NCI-H128 (cell line): ENCODE results near the gene RGS6.

Experiments used
- DNase-seq: peaks from one replicate; lab custom pipeline; 2025; ENCODE audit not compliant: unreplicated experiment; lab: John Stamatoyannopoulos, UW

RGS6 gene

GRCh38 chr14:72568296-72568992 is 636.2 kb downstream of the RGS6 start:
- DNase-seq: no peak

- no peak for DNase-seq
Measured at GRCh38 chr14:72573725-72574417, 641.6 kb downstream of the RGS6 start.

GRCh38 chr14:72574715-72575114 is 642.5 kb downstream of the RGS6 start:
- no peak for DNase-seq

GRCh38 chr14:72576258-72576657 is 644.0 kb downstream of the RGS6 start:
- no peak for DNase-seq

GRCh38 chr14:72577521-72577920 is 645.3 kb downstream of the RGS6 start:
- DNase-seq: no peak

GRCh38 chr14:72578514-72578913 is 646.3 kb downstream of the RGS6 start:
- DNase-seq: no peak

- DNase-seq: no peak
Measured at GRCh38 chr14:72582582-72582981, 650.4 kb downstream of the RGS6 start.

GRCh38 chr14:72583316-72584272 is 651.4 kb downstream of the RGS6 start:
- no peak for DNase-seq

GRCh38 chr14:72588521-72588920 is 656.3 kb downstream of the RGS6 start:
- DNase-seq: no peak

GRCh38 chr14:72589652-72590051 is 657.4 kb downstream of the RGS6 start:
- DNase-seq: no peak

- DNase-seq: no peak
Measured at GRCh38 chr14:72590577-72590976, 658.3 kb downstream of the RGS6 start.

GRCh38 chr14:72591391-72591790 is 659.2 kb downstream of the RGS6 start:
- DNase-seq: no peak

- DNase-seq: no peak
Measured at GRCh38 chr14:72594099-72594901, 662.1 kb downstream of the RGS6 start.

GRCh38 chr14:72595152-72595862 is 663.1 kb downstream of the RGS6 start:
- DNase-seq: no peak

GRCh38 chr14:72597252-72598233 is 665.3 kb downstream of the RGS6 start:
- DNase-seq: no peak

GRCh38 chr14:72598306-72598705 is 666.1 kb downstream of the RGS6 start:
- DNase-seq: no peak

- DNase-seq: no peak
Measured at GRCh38 chr14:72599579-72600470, 667.6 kb downstream of the RGS6 start.
